GM08714 (cell line): Measurements from ENCODE around the gene NUDT21.
"Not testable (repeated sequence)": the region's sequence is repeated elsewhere in the genome, so short reads cannot be mapped to it uniquely, and the experiment has no call there.

Source experiments
- H3K4me3 ChIP-seq: fragments of 200-500 bp; sonication (Bioruptor generic); 2 replicates; pipeline ENCODE4 v1.5.1; 2014; ENCODE audit warnings: mild to moderate bottlenecking, low read length, inconsistent platforms
- ZNF274 ChIP-seq: IDR thresholded peaks from 2 replicates; pipeline ENCODE4 v1.6.1; 2012; ENCODE audit warnings: mild to moderate bottlenecking, low read depth, low read length

The NUDT21 gene

GRCh38 chr16:56450986-56451752 is at the start of gene NUDT21, which contains the start of gene OGFOD1:
Gene NUDT21, minus strand, starts transcription at chr16:56451332. Its CDS starts 130 bp downstream, at chr16:56451202.
Gene OGFOD1, plus strand, starts transcription at chr16:56451554. Its CDS starts 59 bp downstream, at chr16:56451613.
- no peak for TF ChIP-seq ZNF274
- peak within 1 kb of the TSS; percentile 79 for H3K4me3 ChIP-seq

- H3K4me3 ChIP-seq = no peak overlapping the region
- TF ChIP-seq ZNF274 = no peak
Measured at GRCh38 chr16:56493815-56494214, 42.7 kb upstream of the NUDT21 start.

- no peak for TF ChIP-seq ZNF274
- no peak overlapping the region for H3K4me3 ChIP-seq
Measured at GRCh38 chr16:56493126-56493525, 42.0 kb upstream of the NUDT21 start.

GRCh38 chr16:56491657-56492261 is 40.6 kb upstream of the NUDT21 start:
- no peak for TF ChIP-seq ZNF274
- no peak overlapping the region for H3K4me3 ChIP-seq

- H3K4me3 ChIP-seq = not testable (repeated sequence)
Measured at GRCh38 chr16:56488868-56489267, 37.7 kb upstream of the NUDT21 start.

GRCh38 chr16:56488035-56488434 is 36.9 kb upstream of the NUDT21 start:
- no peak overlapping the region for H3K4me3 ChIP-seq
- no peak for TF ChIP-seq ZNF274

- no peak for TF ChIP-seq ZNF274
Measured at GRCh38 chr16:56483394-56483793, 32.3 kb upstream of the NUDT21 start.

GRCh38 chr16:56482683-56483236 is 31.6 kb upstream of the NUDT21 start:
- no peak overlapping the region for H3K4me3 ChIP-seq
- no peak for TF ChIP-seq ZNF274

More at GRCh38 chr16:56483394-56483793, 32.3 kb upstream of the NUDT21 start:
- H3K4me3 ChIP-seq = no peak overlapping the region

GRCh38 chr16:56481468-56482122 is 30.5 kb upstream of the NUDT21 start:
- TF ChIP-seq ZNF274 = no peak
- no peak overlapping the region for H3K4me3 ChIP-seq

GRCh38 chr16:56480776-56481467 is 29.8 kb upstream of the NUDT21 start:
- no peak overlapping the region for H3K4me3 ChIP-seq
- no peak for TF ChIP-seq ZNF274

GRCh38 chr16:56479469-56479868 is 28.3 kb upstream of the NUDT21 start:
- TF ChIP-seq ZNF274 = no peak
- H3K4me3 ChIP-seq = no peak overlapping the region

- no peak overlapping the region for H3K4me3 ChIP-seq
- no peak for TF ChIP-seq ZNF274
Measured at GRCh38 chr16:56478281-56479049, 27.3 kb upstream of the NUDT21 start.

- H3K4me3 ChIP-seq = no peak overlapping the region
Measured at GRCh38 chr16:56477096-56477878, 26.2 kb upstream of the NUDT21 start.

More at GRCh38 chr16:56477096-56477878, 26.2 kb upstream of the NUDT21 start:
- TF ChIP-seq ZNF274 = no peak
